Hepatocyte (in vitro differentiated cells): ENCODE data around the gene HEXD. TPM values are rescaled to one million over a fixed set of nuclear protein-coding genes. Genes with fewer than 3 reads are reported as not detected.

Source experiments
- DNase-seq: peaks from one replicate; pipeline ENCODE4 v3.0.0-alpha.2; 2016; ENCODE audit warnings: low spot score
- H2AFZ ChIP-seq: fragments of 200-600 bp; sonication (generic); 2 replicates; pipeline ENCODE4 v1.6.0; 2016; ENCODE audit warnings: antibody characterized with exemption, mild to moderate bottlenecking
- H3K27ac ChIP-seq: fragments of 200-600 bp; sonication (generic); 2 replicates; pipeline ENCODE4 v1.5.1; 2016; ENCODE audit warnings: mild to moderate bottlenecking
- H3K27me3 ChIP-seq: fragments of 200-600 bp; sonication (generic); 2 replicates; pipeline ENCODE4 v1.6.1; 2016
- H3K36me3 ChIP-seq: fragments of 200-600 bp; sonication (generic); replicated peaks from 2 replicates; pipeline ENCODE4 v1.5.1; 2016; ENCODE audit warnings: low read depth; ENCODE audit not compliant: insufficient read depth
- H3K4me1 ChIP-seq: fragments of 200-600 bp; sonication (generic); 2 replicates; pipeline ENCODE4 v1.5.1; 2016; ENCODE audit warnings: mild to moderate bottlenecking, moderate library complexity; ENCODE audit not compliant: insufficient read depth
- H3K4me2 ChIP-seq: fragments of 200-600 bp; sonication (generic); 2 replicates; pipeline ENCODE4 v1.6.0; 2016
- H3K4me3 ChIP-seq: fragments of 200-600 bp; sonication (generic); 2 replicates; pipeline ENCODE4 v1.5.1; 2016; ENCODE audit warnings: mild to moderate bottlenecking
- H3K79me2 ChIP-seq: fragments of 200-600 bp; sonication (generic); 2 replicates; pipeline ENCODE4 v1.6.0; 2017; ENCODE audit warnings: mild to moderate bottlenecking
- H3K9me2 ChIP-seq: fragments of 200-600 bp; sonication (generic); replicated peaks from 2 replicates; pipeline ENCODE4 v1.6.0; 2017; ENCODE audit warnings: mild to moderate bottlenecking; ENCODE audit not compliant: insufficient read depth
- H3K9me3 ChIP-seq: fragments of 200-600 bp; sonication (generic); 2 replicates; pipeline ENCODE4 v1.5.1; 2016; ENCODE audit warnings: low read depth, mild to moderate bottlenecking
- H4K20me1 ChIP-seq: fragments of 200-600 bp; sonication (generic); 2 replicates; pipeline ENCODE4 v1.6.0; 2016; ENCODE audit warnings: mild to moderate bottlenecking; ENCODE audit not compliant: insufficient read depth, poor library complexity, severe bottlenecking
- CTCF ChIP-seq: fragments of 200-600 bp; sonication (generic); IDR thresholded peaks from 2 replicates; pipeline ENCODE4 v1.5.1; 2016; ENCODE audit warnings: antibody characterized with exemption, mild to moderate bottlenecking; ENCODE audit not compliant: poor library complexity
- EZH2 ChIP-seq: fragments of 200-600 bp; sonication (generic); IDR thresholded peaks from 2 replicates; pipeline ENCODE4 v1.6.1; 2016; ENCODE audit warnings: antibody characterized with exemption, mild to moderate bottlenecking, borderline replicate concordance
- EZH2phosphoT487 ChIP-seq: fragments of 200-600 bp; sonication (generic); IDR thresholded peaks from one replicate; pipeline ENCODE4 v1.6.1; 2018; ENCODE audit warnings: antibody characterized with exemption, mild to moderate bottlenecking, low read depth, moderate library complexity; ENCODE audit not compliant: unreplicated experiment, severe bottlenecking
- WGBS: methylation state at CpG from one replicate; pipeline ENCODE4 v1.1.6; 2016; ENCODE audit warnings: low lambda C conversion rate; ENCODE audit errors: missing lambda C conversion rate; 5-methylcytosine and 5-hydroxymethylcytosine counted together
- polyA plus RNA-seq: library from polyadenylated mRNA; unstranded; fragments of >200 nt; fragmentation: Nextera tagmentation; extraction: Ambion mirVana; gene quantifications from 2 replicates; pipeline ENCODE4 v1.2.1, GENCODE V29; 2016
- total RNA-seq: library from RNA; depleted of rRNA; stranded (reverse); fragments of >200 nt; gene quantifications from 2 replicates; pipeline ENCODE4 v1.2.3, GENCODE V29; 2014

HEXD gene
- total and polyA plus RNA-seq, 2 experiments from 2014 or later = 32.6 to 46.0 TPM

GRCh38 chr17:82390015-82390859, 27.9 kb upstream of the HEXD start:
- H3K9me2 ChIP-seq = no peaks in the 10 kb centered on the region
- DNase-seq = no peak
- no peak overlapping the region for H3K4me3 ChIP-seq
- no peaks in the 10 kb centered on the region for H3K27me3 ChIP-seq
- H3K4me1 ChIP-seq = peaks cover 9% of the 10 kb centered on the region
- no peak overlapping the region for H2AFZ ChIP-seq
- H3K79me2 ChIP-seq = no peaks in the 10 kb centered on the region
- no peak overlapping the region for H3K4me2 ChIP-seq
- no peaks in the 10 kb centered on the region for H3K9me3 ChIP-seq
- TF ChIP-seq EZH2 (no peak), CTCF (no peak)
- no peaks in the 10 kb centered on the region for H3K36me3 ChIP-seq
- WGBS = 95% methylated on average over 30 of the region's 34 CpGs
- no peaks in the 10 kb centered on the region for H4K20me1 ChIP-seq
- H3K27ac ChIP-seq = no peak overlapping the region

- TF ChIP-seq EZH2 = no peak
- no peak for TF ChIP-seq EZH2phosphoT487
- TF ChIP-seq CTCF = no peak
- no peak for DNase-seq
- no peaks in the 10 kb centered on the region for H3K27me3 ChIP-seq
- H4K20me1 ChIP-seq = no peaks in the 10 kb centered on the region
- H3K9me2 ChIP-seq = no peaks in the 10 kb centered on the region
- no peak overlapping the region for H2AFZ ChIP-seq
- H3K4me1 ChIP-seq = peaks cover 8% of the 10 kb centered on the region
- H3K27ac ChIP-seq = no peak overlapping the region
- 90% methylated on average over 13 of the region's 13 CpGs for WGBS
- no peaks in the 10 kb centered on the region for H3K36me3 ChIP-seq
- H3K9me3 ChIP-seq = no peaks in the 10 kb centered on the region
- H3K79me2 ChIP-seq = no peaks in the 10 kb centered on the region
- H3K4me3 ChIP-seq = no peak overlapping the region
- no peak overlapping the region for H3K4me2 ChIP-seq
These were observed 27.2 kb upstream of the HEXD start for GRCh38 chr17:82390860-82391435.

- H3K9me3 ChIP-seq = no peaks in the 10 kb centered on the region
- H3K27ac ChIP-seq = no peak overlapping the region
- H3K4me1 ChIP-seq = peaks cover 7% of the 10 kb centered on the region
- no peaks in the 10 kb centered on the region for H3K36me3 ChIP-seq
- no peak overlapping the region for H3K4me3 ChIP-seq
- H3K9me2 ChIP-seq = no peaks in the 10 kb centered on the region
- WGBS = 93% methylated on average over 18 of the region's 23 CpGs
- no peak for DNase-seq
- no peaks in the 10 kb centered on the region for H3K79me2 ChIP-seq
- H2AFZ ChIP-seq = no peak overlapping the region
- H4K20me1 ChIP-seq = no peaks in the 10 kb centered on the region
- H3K27me3 ChIP-seq = no peaks in the 10 kb centered on the region
- no peak overlapping the region for H3K4me2 ChIP-seq
- TF ChIP-seq EZH2phosphoT487 (no peak), CTCF (no peak), EZH2 (no peak)
These were observed 26.6 kb upstream of the HEXD start for GRCh38 chr17:82391496-82392066.
